GM21367 (cell line): ENCODE results near the gene ANKAR.
"Not testable (repeated sequence)": the region's sequence is repeated elsewhere in the genome, so short reads cannot be mapped to it uniquely, and the experiment has no call there.

Source experiments
- ATAC-seq: cut with Tn5 transposase; IDR thresholded peaks from one replicate; pipeline ENCODE4 v1.9.1; 2021; ENCODE audit not compliant: unreplicated experiment

The ANKAR gene

GRCh38 chr2:189709501-189710221 lies 35.2 kb downstream of the ANKAR start:
- ATAC-seq = no peak

GRCh38 chr2:189717593-189717992 lies 43.1 kb downstream of the ANKAR start:
- ATAC-seq = not testable (repeated sequence)

- no peak for ATAC-seq
Measured at GRCh38 chr2:189719571-189719970, 45.1 kb downstream of the ANKAR start.

- ATAC-seq = no peak
Measured at GRCh38 chr2:189723192-189723591, 48.7 kb downstream of the ANKAR start.
